GM23248 (cell line): Measurements from ENCODE around the gene TNS2.

Experiments
- EZH2 ChIP-seq: fragments of 200-600 bp; sonication (generic); IDR thresholded peaks from 2 replicates; pipeline ENCODE4 v1.6.1; 2018; ENCODE audit warnings: antibody characterized with exemption, mild to moderate bottlenecking; ENCODE audit not compliant: insufficient read depth, poor library complexity, severe bottlenecking
- EZH2phosphoT487 ChIP-seq: fragments of 200-600 bp; sonication (generic); IDR thresholded peaks from 2 replicates; pipeline ENCODE4 v1.6.1; 2018; ENCODE audit warnings: antibody characterized with exemption, moderate library complexity, mild to moderate bottlenecking, low read depth; ENCODE audit not compliant: insufficient read depth

- TF ChIP-seq EZH2 (no peak), EZH2phosphoT487 (no peak)
These were observed 56.0 kb downstream of the TNS2 start for GRCh38 chr12:53105712-53106439.
